Panc1 (cell line): ENCODE results near the gene ZNF362.

Experiments used
- CTCF ChIP-seq: fragments of 450-650 bp; IDR thresholded peaks from 2 replicates; pipeline ENCODE4 v1.5.1; 2017; ENCODE audit warnings: mild to moderate bottlenecking
- POLR2AphosphoS5 ChIP-seq: IDR thresholded peaks from 2 replicates; pipeline ENCODE4 v1.6.1; 2012; ENCODE audit warnings: mild to moderate bottlenecking, low read depth, low read length, moderate library complexity
- REST ChIP-seq, 2 experiments: IDR thresholded peaks; 2 replicates each; pipeline ENCODE4 v1.6.1; 2011 to 2012; ENCODE audit warnings: low read depth in 2 of 2, control low read depth in 1 of 2, low read length in 1 of 2, mild to moderate bottlenecking in 1 of 2, moderate library complexity in 1 of 2; ENCODE audit not compliant: insufficient read depth in 1 of 2
- SIN3A ChIP-seq: IDR thresholded peaks from 2 replicates; pipeline ENCODE4 v1.6.1; 2012; ENCODE audit warnings: low read depth, mild to moderate bottlenecking, low read length, moderate library complexity, borderline replicate concordance; ENCODE audit not compliant: insufficient read depth
- TCF7L2 ChIP-seq: IDR thresholded peaks from 2 replicates; pipeline ENCODE4 v1.6.1; 2011; ENCODE audit warnings: mild to moderate bottlenecking, low read depth, low read length, inconsistent platforms

- TF ChIP-seq CTCF (no peak), POLR2AphosphoS5 (no peak), TCF7L2 (no peak), REST (IDR thresholded peaks at IDR 0.05; ENCODE audit: insufficient read depth in 1 of 2, low read depth in 2 of 2, low read length in 1 of 2) (no peak), SIN3A (no peak)
Observed at GRCh38 chr1:33286451-33287185, 30.3 kb downstream of the ZNF362 start.
